B cell (primary cell): ENCODE measurements around the gene LBHD1. TPM values are rescaled to one million over a fixed set of nuclear protein-coding genes. Genes with fewer than 3 reads are reported as not detected.
A peak's percentile ranks its signal among the peaks of the same experiment; 100 is the strongest.

Source experiments
- ATAC-seq: fragments of 200-7000 bp; cut with Tn5 transposase; one replicate; pipeline ENCODE4 v1.10.0; 2021; ENCODE audit warnings: low read depth, mild to moderate bottlenecking, moderate number of reproducible peaks, moderate library complexity
- CTCF ChIA-PET: fragments of 350-600 bp; sonication (Branson Sonifier 250); formaldehyde crosslinking; loops from one replicate; lab custom pipeline; 2021; ENCODE audit warnings: antibody characterized with exemption, inconsistent platforms; lab: Charles Lee
- POLR2A ChIA-PET: fragments of 350-600 bp; sonication (Branson Sonifier 250); formaldehyde crosslinking; loops from one replicate; lab custom pipeline; 2021; ENCODE audit warnings: antibody characterized with exemption; lab: Charles Lee
- DNase-seq: peaks from one replicate; pipeline ENCODE4 v3.0.0; 2013
- H2AFZ ChIP-seq: 2 replicates; pipeline ENCODE4 v1.6.1; 2012; ENCODE audit warnings: mild to moderate bottlenecking, low read depth, low read length; ENCODE audit not compliant: insufficient read depth, poor library complexity, severe bottlenecking
- H3K27ac ChIP-seq, 2 donors: 1 replicate in 1 of 2; 2 replicates in 1 of 2; pipeline ENCODE4 v1.5.1; 2012 to 2013; ENCODE audit warnings: low read length in 2 of 2, mild to moderate bottlenecking in 2 of 2, moderate library complexity in 1 of 2
- H3K27me3 ChIP-seq, 4 experiments: fragments of 200-600 bp in 1 of 4; sonication (generic) in 1 of 4; replicated peaks in 1 of 4; 1 replicate in 2 of 4; 2 replicates in 2 of 4; pipeline versions ENCODE4 v1.6.1 to v1.7.0; 2013 to 2016; ENCODE audit warnings: low read length in 3 of 4, mild to moderate bottlenecking in 2 of 4, mixed read lengths in 1 of 4, moderate library complexity in 1 of 4; ENCODE audit not compliant: insufficient read depth in 4 of 4, control insufficient read depth in 3 of 4; ENCODE audit errors: control extremely low read depth in 1 of 4
- H3K36me3 ChIP-seq, 2 experiments: replicated peaks in 1 of 2; 1 replicate in 1 of 2; 2 replicates in 1 of 2; pipeline versions ENCODE4 v1.6.1 to v1.7.1; 2013; ENCODE audit warnings: low read length in 1 of 2; ENCODE audit not compliant: insufficient read depth in 2 of 2, control insufficient read depth in 1 of 2; ENCODE audit errors: control extremely low read depth in 1 of 2, extremely low read depth in 1 of 2
- H3K4me1 ChIP-seq, 2 donors: fragments of 200-600 bp in 1 of 2; sonication (generic) in 1 of 2; 1 replicate in 1 of 2; 2 replicates in 1 of 2; pipeline versions ENCODE4 v1.5.1 to v1.6.1; 2013 to 2017; ENCODE audit warnings: low read length in 2 of 2; ENCODE audit not compliant: control insufficient read depth in 2 of 2, insufficient read depth in 2 of 2
- H3K4me2 ChIP-seq: replicated peaks from 2 replicates; pipeline ENCODE3; 2012; ENCODE audit warnings: mild to moderate bottlenecking, low read depth, low read length; ENCODE audit not compliant: poor library complexity, severe bottlenecking
- H3K4me3 ChIP-seq, 5 experiments: fragments of 200-600 bp in 1 of 5; sonication (generic) in 1 of 5; 1 replicate in 3 of 5; 2 replicates in 2 of 5; pipeline versions ENCODE4 v1.5.1 to v1.7.0; 2011 to 2016; ENCODE audit warnings: low read length in 4 of 5, mild to moderate bottlenecking in 4 of 5, low read depth in 2 of 5, control low read depth in 1 of 5, moderate library complexity in 1 of 5; ENCODE audit not compliant: insufficient read depth in 1 of 5; ENCODE audit errors: control extremely low read depth in 1 of 5, extremely low read depth in 1 of 5
- H3K79me2 ChIP-seq: fragments of 200-600 bp; sonication (generic); one replicate; pipeline ENCODE4 v1.6.0; 2016; ENCODE audit warnings: low read length; ENCODE audit not compliant: control insufficient read depth, insufficient read depth
- H3K9ac ChIP-seq: fragments of 200-600 bp; sonication (generic); 2 replicates; pipeline ENCODE4 v1.6.1; 2017; ENCODE audit warnings: mild to moderate bottlenecking, low read length, moderate library complexity
- H3K9me3 ChIP-seq, 3 donors: one replicate each; pipeline versions ENCODE4 v1.6.1 to v1.7.1; 2013; ENCODE audit warnings: low read length in 2 of 3; ENCODE audit not compliant: control insufficient read depth in 2 of 3, insufficient read depth in 1 of 3; ENCODE audit errors: control extremely low read depth in 1 of 3
- H4K20me1 ChIP-seq: 2 replicates; pipeline ENCODE4 v1.6.0; 2012; ENCODE audit warnings: mild to moderate bottlenecking, low read length; ENCODE audit not compliant: insufficient read depth, control insufficient read depth, poor library complexity, severe bottlenecking
- H3K27ac Mint-ChIP-seq: one replicate; pipeline ENCODE4 v1.8.0; 2021; ENCODE audit warnings: mixed read lengths
- H3K27me3 Mint-ChIP-seq: one replicate; pipeline ENCODE4 v1.8.0; 2021; ENCODE audit warnings: mixed read lengths
- H3K4me1 Mint-ChIP-seq: one replicate; pipeline ENCODE4 v1.8.0; 2021; ENCODE audit warnings: mixed read lengths
- H3K4me3 Mint-ChIP-seq: one replicate; pipeline ENCODE4 v1.8.0; 2021; ENCODE audit warnings: mixed read lengths
- H3K9me3 Mint-ChIP-seq: one replicate; pipeline ENCODE4 v1.8.0; 2022; ENCODE audit warnings: mixed read lengths; ENCODE audit not compliant: insufficient read depth
- EZH2 ChIP-seq: IDR thresholded peaks from 2 replicates; pipeline ENCODE4 v1.6.1; 2012; ENCODE audit warnings: borderline replicate concordance, low read depth, mild to moderate bottlenecking, moderate library complexity, low read length; ENCODE audit not compliant: insufficient read depth, poor library complexity, severe bottlenecking
- WGBS: methylation state at CpG from one replicate; pipeline ENCODE4 v1.1.5; 2013; ENCODE audit warnings: missing lambda C conversion rate; ENCODE audit not compliant: insufficient coverage; 5-methylcytosine and 5-hydroxymethylcytosine counted together
- intact Hi-C: fragments of 100-400 bp; cut with micrococcal nuclease; formaldehyde crosslinking; loops from one replicate; pipeline ENCODE4 v1.10.0; 2022
- polyA plus RNA-seq: library from polyadenylated mRNA; depleted of rRNA; stranded (reverse); fragments of >200 nt; gene quantifications from 2 replicates; pipeline ENCODE4 v1.2.3, GENCODE V29; 2012
- total RNA-seq, 2 donors: library from RNA; stranded (reverse); fragments of 120-200 nt in 1 of 2; gene quantifications; 1 replicate in 1 of 2; 2 replicates in 1 of 2; pipeline versions ENCODE4 v1.2.3 to v1.2.4, GENCODE V29; 2013 to 2022
- TF ChIP-seq, protein P1 (sequence below): fragments of 200-600 bp; IDR thresholded peaks from one replicate; pipeline ENCODE4 v1.8.0; 2022; ENCODE audit warnings: antibody characterized with exemption, mild to moderate bottlenecking

The LBHD1 gene
- total and polyA plus RNA-seq, 2 donors (not counting 1 experiment from before 2014, with no cell fraction given) = 19.3 to 33.3 TPM

DNA sequence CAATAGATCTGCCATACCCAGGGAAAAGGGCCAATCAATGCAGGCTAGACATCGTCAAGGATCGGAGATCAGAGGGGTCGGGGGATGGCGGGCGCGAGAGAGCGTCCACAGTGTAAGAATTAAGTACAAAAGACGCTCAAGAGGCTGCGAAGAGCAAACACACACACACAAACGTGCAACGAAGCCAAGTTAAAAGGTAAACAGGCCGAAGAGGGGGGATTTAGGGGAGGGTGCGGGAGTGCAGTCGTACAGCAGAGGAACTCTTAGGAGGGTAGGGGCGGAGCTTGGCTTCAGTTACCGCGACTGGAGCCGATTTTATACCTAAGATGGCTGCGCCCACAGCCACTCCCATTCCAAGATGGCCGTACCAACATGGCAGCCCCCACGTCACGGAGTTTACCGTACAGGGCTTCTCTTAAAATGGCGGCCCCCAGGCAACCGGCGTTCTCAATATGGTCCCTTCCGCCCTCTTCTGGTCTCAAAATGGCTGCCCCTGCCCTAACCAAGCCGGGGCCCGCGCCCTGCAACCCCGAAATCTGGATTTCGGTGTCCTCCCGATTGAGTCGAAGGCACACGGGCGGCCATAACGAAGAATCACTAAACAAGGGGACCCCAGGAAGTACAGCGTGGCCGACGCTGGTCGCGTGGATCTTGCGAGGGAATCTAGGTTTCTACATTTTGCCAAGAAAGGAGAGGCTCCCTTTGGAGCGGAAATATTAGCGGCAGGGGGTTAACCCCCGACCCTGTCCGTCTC is 37.4 kb upstream of the LBHD1 start:
- H3K9ac ChIP-seq = peak overlapping the region; percentile 89
- no peaks in the 10 kb centered on the region for H3K9me3 Mint-ChIP-seq
- DNase-seq (peak; percentile 99), ATAC-seq (peak; percentile 76)
- peak overlapping the region; percentile 90 to 93 for H3K27ac ChIP-seq
- intact Hi-C loops = loop anchor here (1.0 to 5.0 kb wide), 11 partner anchors 18 to 148 kb away; partner anchors contain the start of genes EEF1G, GANAB, HNRNPUL2 and INTS5
- H3K9me3 ChIP-seq = no peaks in the 10 kb centered on the region
- ChIA-PET CTCF (interaction anchor here (0.8 to 1.4 kb wide), 6 partner anchors 18 to 115 kb away, joined by 3 to 5 read pairs (median 3); partner anchors contain the start of genes C11orf98, CSKMT, HNRNPUL2 and UQCC3), POLR2A (interaction anchor here (0.6 to 6.5 kb wide), 22 partner anchors 18 to 172 kb away, joined by 3 to 66 read pairs (median 5); partner anchors contain the start of genes B3GAT3, C11orf98, CSKMT and EEF1G)
- peak overlapping the region; percentile 95 for H3K27ac Mint-ChIP-seq
- peaks cover 25% of the 10 kb centered on the region for H3K79me2 ChIP-seq
- no peaks in the 10 kb centered on the region for H3K27me3 ChIP-seq
- peak overlapping the region; percentile 92 for H3K4me3 Mint-ChIP-seq
- TF ChIP-seq, protein P1, sequence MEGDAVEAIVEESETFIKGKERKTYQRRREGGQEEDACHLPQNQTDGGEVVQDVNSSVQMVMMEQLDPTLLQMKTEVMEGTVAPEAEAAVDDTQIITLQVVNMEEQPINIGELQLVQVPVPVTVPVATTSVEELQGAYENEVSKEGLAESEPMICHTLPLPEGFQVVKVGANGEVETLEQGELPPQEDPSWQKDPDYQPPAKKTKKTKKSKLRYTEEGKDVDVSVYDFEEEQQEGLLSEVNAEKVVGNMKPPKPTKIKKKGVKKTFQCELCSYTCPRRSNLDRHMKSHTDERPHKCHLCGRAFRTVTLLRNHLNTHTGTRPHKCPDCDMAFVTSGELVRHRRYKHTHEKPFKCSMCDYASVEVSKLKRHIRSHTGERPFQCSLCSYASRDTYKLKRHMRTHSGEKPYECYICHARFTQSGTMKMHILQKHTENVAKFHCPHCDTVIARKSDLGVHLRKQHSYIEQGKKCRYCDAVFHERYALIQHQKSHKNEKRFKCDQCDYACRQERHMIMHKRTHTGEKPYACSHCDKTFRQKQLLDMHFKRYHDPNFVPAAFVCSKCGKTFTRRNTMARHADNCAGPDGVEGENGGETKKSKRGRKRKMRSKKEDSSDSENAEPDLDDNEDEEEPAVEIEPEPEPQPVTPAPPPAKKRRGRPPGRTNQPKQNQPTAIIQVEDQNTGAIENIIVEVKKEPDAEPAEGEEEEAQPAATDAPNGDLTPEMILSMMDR = no peak
- no peak for TF ChIP-seq EZH2
- H2AFZ ChIP-seq = peak overlapping the region; percentile 99
- H3K4me2 ChIP-seq = peak overlapping the region; percentile 95
- H3K4me1 Mint-ChIP-seq = peaks cover 65% of the 10 kb centered on the region
- no peaks in the 10 kb centered on the region for H3K27me3 Mint-ChIP-seq
- peak overlapping the region; percentile 66 to 91 (median 87) for H3K4me3 ChIP-seq
- H3K36me3 ChIP-seq = peaks cover 0 to 33% of the 10 kb centered on the region in 2 experiments
- peaks cover 39 to 52% of the 10 kb centered on the region in 2 donors for H3K4me1 ChIP-seq
- 2% methylated on average over 34 of the region's 47 CpGs for WGBS
- H4K20me1 ChIP-seq = no peaks in the 10 kb centered on the region
